CD14-positive monocyte (primary cell): ENCODE results near the gene BTN3A1. TPM values are rescaled to one million over a fixed set of nuclear protein-coding genes. Genes with fewer than 3 reads are reported as not detected.
"Not testable (repeated sequence)": the region's sequence is repeated elsewhere in the genome, so short reads cannot be mapped to it uniquely, and the experiment has no call there.

Source experiments
- DNase-seq, 3 donors: peaks; one replicate each; pipeline ENCODE4 v3.0.0-alpha.2; 2011 to 2022
- H2AFZ ChIP-seq: 2 replicates; pipeline ENCODE4 v1.6.0; 2012; ENCODE audit warnings: mild to moderate bottlenecking, low read depth, low read length, inconsistent platforms; ENCODE audit not compliant: insufficient read depth, poor library complexity, severe bottlenecking
- H3K27ac ChIP-seq, 2 donors: 1 replicate in 1 of 2; 2 replicates in 1 of 2; pipeline ENCODE4 v1.5.1; 2012 to 2013; ENCODE audit warnings: low read length in 2 of 2, control low read depth in 1 of 2, inconsistent platforms in 1 of 2, low read depth in 1 of 2, mild to moderate bottlenecking in 1 of 2
- H3K27me3 ChIP-seq, 2 donors: one replicate each; pipeline versions ENCODE4 v1.6.0 to v1.6.1; 2011 to 2013; ENCODE audit warnings: low read length in 2 of 2; ENCODE audit not compliant: control insufficient read depth in 2 of 2, insufficient read depth in 2 of 2
- H3K36me3 ChIP-seq, 2 donors: replicated peaks in 1 of 2; 1 replicate in 1 of 2; 2 replicates in 1 of 2; pipeline versions ENCODE4 v1.5.1 to v1.6.1; 2012 to 2013; ENCODE audit warnings: low read length in 2 of 2, control low read depth in 1 of 2, inconsistent platforms in 1 of 2, mild to moderate bottlenecking in 1 of 2; ENCODE audit not compliant: insufficient read depth in 2 of 2, control insufficient read depth in 1 of 2
- H3K4me1 ChIP-seq, 2 donors: 1 replicate in 1 of 2; 2 replicates in 1 of 2; pipeline versions ENCODE4 v1.5.1 to v1.6.1; 2012 to 2013; ENCODE audit warnings: low read length in 2 of 2, control low read depth in 1 of 2, inconsistent platforms in 1 of 2, mild to moderate bottlenecking in 1 of 2, moderate library complexity in 1 of 2; ENCODE audit not compliant: insufficient read depth in 2 of 2, control insufficient read depth in 1 of 2
- H3K4me2 ChIP-seq: replicated peaks from 2 replicates; pipeline ENCODE3; 2012; ENCODE audit warnings: low read length, moderate library complexity, mild to moderate bottlenecking; ENCODE audit not compliant: poor library complexity, severe bottlenecking; ENCODE audit errors: extremely low read depth
- H3K4me3 ChIP-seq, 3 experiments: fragments of 200-600 bp in 1 of 3; sonication (generic) in 1 of 3; replicated peaks in 1 of 3; 1 replicate in 2 of 3; 2 replicates in 1 of 3; pipeline ENCODE4 v1.5.1; 2011 to 2013; ENCODE audit warnings: low read length in 3 of 3, mild to moderate bottlenecking in 3 of 3, control low read depth in 2 of 3, low read depth in 2 of 3, inconsistent platforms in 1 of 3, moderate library complexity in 1 of 3
- H3K79me2 ChIP-seq: 2 replicates; pipeline ENCODE4 v1.6.0; 2012; ENCODE audit warnings: mild to moderate bottlenecking, control low read depth, inconsistent platforms, low read length, moderate library complexity; ENCODE audit not compliant: insufficient read depth
- H3K9ac ChIP-seq: 2 replicates; pipeline ENCODE4 v1.6.0; 2017; ENCODE audit warnings: low read length, mild to moderate bottlenecking; ENCODE audit not compliant: insufficient read depth, poor library complexity, severe bottlenecking
- H3K9me3 ChIP-seq, 2 donors: replicated peaks in 1 of 2; 1 replicate in 1 of 2; 2 replicates in 1 of 2; pipeline versions ENCODE4 v1.5.1 to v1.6.1; 2012 to 2013; ENCODE audit warnings: low read length in 2 of 2, control low read depth in 1 of 2; ENCODE audit not compliant: control insufficient read depth in 1 of 2, insufficient read depth in 1 of 2
- H4K20me1 ChIP-seq: 2 replicates; pipeline ENCODE4 v1.6.0; 2012; ENCODE audit warnings: mild to moderate bottlenecking, low read length, control low read depth, moderate library complexity; ENCODE audit not compliant: insufficient read depth
- H3K27ac Mint-ChIP-seq, 7 donors: one replicate each; pipeline ENCODE4 v1.8.0; 2020; ENCODE audit warnings: mild to moderate bottlenecking in 7 of 7, mixed read lengths in 7 of 7, moderate library complexity in 6 of 7, inconsistent platforms in 2 of 7
- H3K27me3 Mint-ChIP-seq, 3 donors: one replicate each; pipeline ENCODE4 v1.8.0; 2021 to 2022; ENCODE audit warnings: low read depth in 3 of 3, mild to moderate bottlenecking in 3 of 3, mixed read lengths in 3 of 3, moderate library complexity in 3 of 3, inconsistent platforms in 1 of 3
- H3K36me3 Mint-ChIP-seq, 2 donors: one replicate each; pipeline ENCODE4 v1.8.0; 2020; ENCODE audit warnings: mixed read lengths in 2 of 2, inconsistent platforms in 1 of 2, mild to moderate bottlenecking in 1 of 2
- H3K4me1 Mint-ChIP-seq: one replicate; pipeline ENCODE4 v1.8.0; 2020; ENCODE audit warnings: mild to moderate bottlenecking, mixed read lengths
- H3K4me3 Mint-ChIP-seq, 2 donors: one replicate each; pipeline ENCODE4 v1.8.0; 2020; ENCODE audit warnings: mild to moderate bottlenecking in 2 of 2, mixed read lengths in 2 of 2, moderate library complexity in 1 of 2
- H3K9me3 Mint-ChIP-seq, 7 donors: one replicate each; pipeline ENCODE4 v1.8.0; 2020 to 2022; ENCODE audit warnings: mixed read lengths in 7 of 7, mild to moderate bottlenecking in 6 of 7, moderate library complexity in 6 of 7, inconsistent platforms in 2 of 7
- WGBS: methylation state at CpG from one replicate; pipeline ENCODE4 v1.1.5; 2013; ENCODE audit warnings: missing lambda C conversion rate; ENCODE audit not compliant: insufficient coverage; 5-methylcytosine and 5-hydroxymethylcytosine counted together
- intact Hi-C, 2 donors: fragments of 100-400 bp; cut with micrococcal nuclease; formaldehyde crosslinking; loops; one replicate each; pipeline versions ENCODE4 v1.15.0 to v1.15.1; 2023
- polyA plus RNA-seq, 3 donors: library from polyadenylated mRNA; depleted of rRNA in 1 of 3; unstranded in 2 of 3; stranded (reverse) in 1 of 3; fragments of 300-500 nt in 2 of 3; fragments of >200 nt in 1 of 3; fragmentation: Illumina TruSeq in 2 of 3; gene quantifications; 1 replicate in 2 of 3; 2 replicates in 1 of 3; pipeline ENCODE4 v1.2.3, GENCODE V29; 2012 to 2021
- TF ChIP-seq, protein P1 (sequence below): fragments of 200-600 bp; IDR thresholded peaks from one replicate; pipeline ENCODE4 v1.8.0; 2022; ENCODE audit warnings: antibody characterized with exemption, mild to moderate bottlenecking

The BTN3A1 gene
- polyA plus RNA-seq, 3 donors, result 19.7 to 114 (median 25.1) TPM

DNA sequence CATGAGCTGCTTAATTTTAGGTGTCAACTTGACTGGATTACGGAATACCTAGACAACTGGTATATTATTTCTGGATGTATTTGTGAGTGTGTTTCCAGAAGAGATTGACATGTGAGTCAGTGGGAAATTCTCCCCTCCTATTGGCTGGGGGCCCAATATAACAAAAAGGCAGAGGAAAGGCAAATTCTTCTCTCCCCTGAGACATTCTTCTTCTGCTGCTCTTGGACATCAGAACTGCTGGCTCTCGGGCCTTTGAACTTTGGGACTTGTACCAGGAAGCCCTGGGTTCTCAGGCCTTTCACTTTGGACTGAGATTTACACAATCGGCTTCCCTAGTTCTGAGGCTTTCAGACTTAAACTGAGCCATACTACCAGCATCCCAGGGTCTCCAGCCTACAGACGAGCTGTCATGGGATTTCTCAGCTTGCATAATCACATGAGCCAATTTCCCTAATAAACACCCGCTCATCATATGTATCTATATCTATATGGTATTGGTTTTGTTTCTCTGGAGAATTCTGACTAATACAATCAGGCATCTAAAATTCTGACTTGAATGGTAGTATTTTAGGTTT lies 30.6 kb downstream of the BTN3A1 start:
- peaks cover 6 to 12% of the 10 kb centered on the region in 2 donors for H3K4me1 ChIP-seq
- peaks cover 41 to 43% of the 10 kb centered on the region in 2 donors for H3K36me3 Mint-ChIP-seq
- H3K27me3 ChIP-seq, result no peaks in the 10 kb centered on the region
- H3K27me3 Mint-ChIP-seq, result peaks cover 0 to 3% (median 0%) of the 10 kb centered on the region in 3 donors
- H3K4me3 Mint-ChIP-seq, result no peak overlapping the region
- H3K27ac ChIP-seq, result no peak overlapping the region
- WGBS, result 90% methylated on average over 2 of the region's 5 CpGs
- TF ChIP-seq, protein P1, sequence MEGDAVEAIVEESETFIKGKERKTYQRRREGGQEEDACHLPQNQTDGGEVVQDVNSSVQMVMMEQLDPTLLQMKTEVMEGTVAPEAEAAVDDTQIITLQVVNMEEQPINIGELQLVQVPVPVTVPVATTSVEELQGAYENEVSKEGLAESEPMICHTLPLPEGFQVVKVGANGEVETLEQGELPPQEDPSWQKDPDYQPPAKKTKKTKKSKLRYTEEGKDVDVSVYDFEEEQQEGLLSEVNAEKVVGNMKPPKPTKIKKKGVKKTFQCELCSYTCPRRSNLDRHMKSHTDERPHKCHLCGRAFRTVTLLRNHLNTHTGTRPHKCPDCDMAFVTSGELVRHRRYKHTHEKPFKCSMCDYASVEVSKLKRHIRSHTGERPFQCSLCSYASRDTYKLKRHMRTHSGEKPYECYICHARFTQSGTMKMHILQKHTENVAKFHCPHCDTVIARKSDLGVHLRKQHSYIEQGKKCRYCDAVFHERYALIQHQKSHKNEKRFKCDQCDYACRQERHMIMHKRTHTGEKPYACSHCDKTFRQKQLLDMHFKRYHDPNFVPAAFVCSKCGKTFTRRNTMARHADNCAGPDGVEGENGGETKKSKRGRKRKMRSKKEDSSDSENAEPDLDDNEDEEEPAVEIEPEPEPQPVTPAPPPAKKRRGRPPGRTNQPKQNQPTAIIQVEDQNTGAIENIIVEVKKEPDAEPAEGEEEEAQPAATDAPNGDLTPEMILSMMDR, result no peak
- H3K79me2 ChIP-seq, result no peaks in the 10 kb centered on the region
- peaks cover 7 to 19% of the 10 kb centered on the region in 2 donors for H3K9me3 ChIP-seq
- H3K9ac ChIP-seq, result no peak overlapping the region
- no peak overlapping the region for H3K4me3 ChIP-seq
- intact Hi-C loops, result no loop called here
- H2AFZ ChIP-seq, result no peak overlapping the region
- H3K4me2 ChIP-seq, result no peak overlapping the region
- peak in 1 of 3 donors; percentile 12 for DNase-seq
- no peaks in the 10 kb centered on the region for H4K20me1 ChIP-seq
- H3K4me1 Mint-ChIP-seq, result peaks cover 15% of the 10 kb centered on the region
- peaks cover 11 to 27% (median 15%) of the 10 kb centered on the region in 7 donors for H3K9me3 Mint-ChIP-seq
- H3K36me3 ChIP-seq, result peaks cover 8 to 14% of the 10 kb centered on the region in 2 donors
- no peak overlapping the region for H3K27ac Mint-ChIP-seq

DNA sequence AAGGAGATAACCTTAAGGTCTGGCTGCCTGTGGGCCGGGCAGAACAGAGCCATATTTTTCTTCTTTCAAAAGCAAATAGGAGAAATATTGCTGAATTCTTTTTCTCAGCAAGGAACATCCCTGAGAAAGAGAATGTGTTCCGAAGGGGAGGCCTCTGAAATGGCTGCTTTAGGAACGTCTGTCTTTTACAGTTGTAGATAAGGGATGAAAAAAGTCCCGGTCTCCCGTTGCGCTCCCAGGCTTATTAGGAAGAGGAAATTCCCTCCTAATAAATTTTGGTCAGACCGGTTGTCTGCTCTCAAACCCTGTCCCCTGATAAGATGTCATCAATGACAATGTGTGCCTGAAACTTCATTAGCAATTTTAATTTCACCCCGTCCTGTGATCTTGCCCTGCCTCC lies 31.6 kb downstream of the BTN3A1 start:
- H3K27ac ChIP-seq, H3K4me2 ChIP-seq, H3K9ac ChIP-seq, H3K4me3 Mint-ChIP-seq, DNase-seq, H4K20me1 ChIP-seq, H3K27me3 Mint-ChIP-seq, H3K79me2 ChIP-seq, H3K36me3 ChIP-seq, H2AFZ ChIP-seq, H3K27me3 ChIP-seq, H3K4me3 ChIP-seq, H3K27ac Mint-ChIP-seq: not testable (repeated sequence)
- no CpG with 5 or more reads among the region's 8 CpGs for WGBS
- Mint-ChIP-seq H3K36me3 (peaks cover 33 to 35% of the 10 kb centered on the region in 2 donors), H3K9me3 (peaks cover 11 to 27% (median 15%) of the 10 kb centered on the region in 7 donors), H3K4me1 (peaks cover 15% of the 10 kb centered on the region)
- peaks cover 7 to 19% of the 10 kb centered on the region in 2 donors for H3K9me3 ChIP-seq
- peaks cover 6 to 12% of the 10 kb centered on the region in 2 donors for H3K4me1 ChIP-seq
- intact Hi-C loops, result loop anchor here in 1 of 2 donors (2.0 kb wide), 1 partner anchor 29 kb away; no protein-coding TSS in a partner anchor
